Hepatocyte (in vitro differentiated cells): ENCODE data around the gene GFY. TPM values are rescaled to one million over a fixed set of nuclear protein-coding genes. Genes with fewer than 3 reads are reported as not detected.

Experiments
- DNase-seq: peaks from one replicate; pipeline ENCODE4 v3.0.0-alpha.2; 2016; ENCODE audit warnings: low spot score
- H2AFZ ChIP-seq: fragments of 200-600 bp; sonication (generic); 2 replicates; pipeline ENCODE4 v1.6.0; 2016; ENCODE audit warnings: antibody characterized with exemption, mild to moderate bottlenecking
- H3K27ac ChIP-seq: fragments of 200-600 bp; sonication (generic); 2 replicates; pipeline ENCODE4 v1.5.1; 2016; ENCODE audit warnings: mild to moderate bottlenecking
- H3K27me3 ChIP-seq: fragments of 200-600 bp; sonication (generic); 2 replicates; pipeline ENCODE4 v1.6.1; 2016
- H3K36me3 ChIP-seq: fragments of 200-600 bp; sonication (generic); replicated peaks from 2 replicates; pipeline ENCODE4 v1.5.1; 2016; ENCODE audit warnings: low read depth; ENCODE audit not compliant: insufficient read depth
- H3K4me1 ChIP-seq: fragments of 200-600 bp; sonication (generic); 2 replicates; pipeline ENCODE4 v1.5.1; 2016; ENCODE audit warnings: mild to moderate bottlenecking, moderate library complexity; ENCODE audit not compliant: insufficient read depth
- H3K4me2 ChIP-seq: fragments of 200-600 bp; sonication (generic); 2 replicates; pipeline ENCODE4 v1.6.0; 2016
- H3K4me3 ChIP-seq: fragments of 200-600 bp; sonication (generic); 2 replicates; pipeline ENCODE4 v1.5.1; 2016; ENCODE audit warnings: mild to moderate bottlenecking
- H3K79me2 ChIP-seq: fragments of 200-600 bp; sonication (generic); 2 replicates; pipeline ENCODE4 v1.6.0; 2017; ENCODE audit warnings: mild to moderate bottlenecking
- H3K9me2 ChIP-seq: fragments of 200-600 bp; sonication (generic); replicated peaks from 2 replicates; pipeline ENCODE4 v1.6.0; 2017; ENCODE audit warnings: mild to moderate bottlenecking; ENCODE audit not compliant: insufficient read depth
- H3K9me3 ChIP-seq: fragments of 200-600 bp; sonication (generic); 2 replicates; pipeline ENCODE4 v1.5.1; 2016; ENCODE audit warnings: low read depth, mild to moderate bottlenecking
- H4K20me1 ChIP-seq: fragments of 200-600 bp; sonication (generic); 2 replicates; pipeline ENCODE4 v1.6.0; 2016; ENCODE audit warnings: mild to moderate bottlenecking; ENCODE audit not compliant: insufficient read depth, poor library complexity, severe bottlenecking
- EZH2 ChIP-seq: fragments of 200-600 bp; sonication (generic); IDR thresholded peaks from 2 replicates; pipeline ENCODE4 v1.6.1; 2016; ENCODE audit warnings: antibody characterized with exemption, mild to moderate bottlenecking, borderline replicate concordance
- EZH2phosphoT487 ChIP-seq: fragments of 200-600 bp; sonication (generic); IDR thresholded peaks from one replicate; pipeline ENCODE4 v1.6.1; 2018; ENCODE audit warnings: antibody characterized with exemption, mild to moderate bottlenecking, low read depth, moderate library complexity; ENCODE audit not compliant: unreplicated experiment, severe bottlenecking
- WGBS: methylation state at CpG from one replicate; pipeline ENCODE4 v1.1.6; 2016; ENCODE audit warnings: low lambda C conversion rate; ENCODE audit errors: missing lambda C conversion rate; 5-methylcytosine and 5-hydroxymethylcytosine counted together
- polyA plus RNA-seq: library from polyadenylated mRNA; unstranded; fragments of >200 nt; fragmentation: Nextera tagmentation; extraction: Ambion mirVana; gene quantifications from 2 replicates; pipeline ENCODE4 v1.2.1, GENCODE V29; 2016
- total RNA-seq: library from RNA; depleted of rRNA; stranded (reverse); fragments of >200 nt; gene quantifications from 2 replicates; pipeline ENCODE4 v1.2.3, GENCODE V29; 2014
- TF ChIP-seq, protein P1 (sequence below): fragments of 200-600 bp; sonication (generic); IDR thresholded peaks from 2 replicates; pipeline ENCODE4 v1.5.1; 2016; ENCODE audit warnings: antibody characterized with exemption, mild to moderate bottlenecking; ENCODE audit not compliant: poor library complexity

GFY gene
- total and polyA plus RNA-seq, 2 experiments from 2014 or later, result not detected

DNA sequence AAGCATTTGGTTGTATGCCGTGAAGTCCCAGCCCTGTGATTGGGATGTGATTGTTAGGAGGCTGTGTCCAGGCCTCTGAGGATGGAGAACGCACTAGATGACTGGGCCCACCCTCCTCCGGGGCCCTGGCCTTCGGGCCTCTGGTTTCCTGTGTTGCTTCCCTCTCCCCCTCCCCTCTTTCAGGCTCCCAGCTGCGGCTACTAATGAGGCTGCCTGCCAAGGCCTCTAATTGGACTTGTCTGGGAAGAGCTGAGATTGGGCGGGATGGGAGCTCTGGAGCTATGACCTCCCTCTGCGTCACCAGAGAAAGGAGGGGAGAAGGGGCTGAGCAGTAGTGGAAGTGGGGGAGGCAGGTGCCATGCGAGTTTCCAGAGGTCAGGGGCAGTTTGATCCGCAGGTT lies 11.8 kb upstream of the GFY start:
- Histone ChIP-seq H2AFZ (no peak overlapping the region), H3K9me2 (no peaks in the 10 kb centered on the region), H3K27ac (no peak overlapping the region), H3K27me3 (peaks cover 20% of the 10 kb centered on the region), H3K79me2 (no peaks in the 10 kb centered on the region), H3K4me2 (no peak overlapping the region), H3K4me1 (no peaks in the 10 kb centered on the region), H4K20me1 (no peaks in the 10 kb centered on the region), H3K4me3 (no peak overlapping the region), H3K9me3 (no peaks in the 10 kb centered on the region), H3K36me3 (no peaks in the 10 kb centered on the region)
- 52% methylated on average over 9 of the region's 9 CpGs for WGBS
- no peak for DNase-seq
- TF ChIP-seq EZH2phosphoT487 (no peak), EZH2 (no peak)
- TF ChIP-seq, protein P1, sequence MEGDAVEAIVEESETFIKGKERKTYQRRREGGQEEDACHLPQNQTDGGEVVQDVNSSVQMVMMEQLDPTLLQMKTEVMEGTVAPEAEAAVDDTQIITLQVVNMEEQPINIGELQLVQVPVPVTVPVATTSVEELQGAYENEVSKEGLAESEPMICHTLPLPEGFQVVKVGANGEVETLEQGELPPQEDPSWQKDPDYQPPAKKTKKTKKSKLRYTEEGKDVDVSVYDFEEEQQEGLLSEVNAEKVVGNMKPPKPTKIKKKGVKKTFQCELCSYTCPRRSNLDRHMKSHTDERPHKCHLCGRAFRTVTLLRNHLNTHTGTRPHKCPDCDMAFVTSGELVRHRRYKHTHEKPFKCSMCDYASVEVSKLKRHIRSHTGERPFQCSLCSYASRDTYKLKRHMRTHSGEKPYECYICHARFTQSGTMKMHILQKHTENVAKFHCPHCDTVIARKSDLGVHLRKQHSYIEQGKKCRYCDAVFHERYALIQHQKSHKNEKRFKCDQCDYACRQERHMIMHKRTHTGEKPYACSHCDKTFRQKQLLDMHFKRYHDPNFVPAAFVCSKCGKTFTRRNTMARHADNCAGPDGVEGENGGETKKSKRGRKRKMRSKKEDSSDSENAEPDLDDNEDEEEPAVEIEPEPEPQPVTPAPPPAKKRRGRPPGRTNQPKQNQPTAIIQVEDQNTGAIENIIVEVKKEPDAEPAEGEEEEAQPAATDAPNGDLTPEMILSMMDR, result no peak

GRCh38 chr19:49414256-49414655 lies 10.9 kb upstream of the GFY start:
- H3K9me3 ChIP-seq, result no peaks in the 10 kb centered on the region
- no peaks in the 10 kb centered on the region for H3K9me2 ChIP-seq
- 87% methylated on average over 3 of the region's 3 CpGs for WGBS
- H3K27ac ChIP-seq, result no peak overlapping the region
- H3K79me2 ChIP-seq, result no peaks in the 10 kb centered on the region
- H3K4me1 ChIP-seq, result no peaks in the 10 kb centered on the region
- DNase-seq, result no peak
- no peak for TF ChIP-seq EZH2
- no peak for TF ChIP-seq EZH2phosphoT487
- TF ChIP-seq, protein P1, result no peak
- peaks cover 29% of the 10 kb centered on the region for H3K27me3 ChIP-seq
- H3K36me3 ChIP-seq, result no peaks in the 10 kb centered on the region
- H3K4me3 ChIP-seq, result no peak overlapping the region
- H2AFZ ChIP-seq, result no peak overlapping the region
- no peak overlapping the region for H3K4me2 ChIP-seq
- H4K20me1 ChIP-seq, result no peaks in the 10 kb centered on the region

DNA sequence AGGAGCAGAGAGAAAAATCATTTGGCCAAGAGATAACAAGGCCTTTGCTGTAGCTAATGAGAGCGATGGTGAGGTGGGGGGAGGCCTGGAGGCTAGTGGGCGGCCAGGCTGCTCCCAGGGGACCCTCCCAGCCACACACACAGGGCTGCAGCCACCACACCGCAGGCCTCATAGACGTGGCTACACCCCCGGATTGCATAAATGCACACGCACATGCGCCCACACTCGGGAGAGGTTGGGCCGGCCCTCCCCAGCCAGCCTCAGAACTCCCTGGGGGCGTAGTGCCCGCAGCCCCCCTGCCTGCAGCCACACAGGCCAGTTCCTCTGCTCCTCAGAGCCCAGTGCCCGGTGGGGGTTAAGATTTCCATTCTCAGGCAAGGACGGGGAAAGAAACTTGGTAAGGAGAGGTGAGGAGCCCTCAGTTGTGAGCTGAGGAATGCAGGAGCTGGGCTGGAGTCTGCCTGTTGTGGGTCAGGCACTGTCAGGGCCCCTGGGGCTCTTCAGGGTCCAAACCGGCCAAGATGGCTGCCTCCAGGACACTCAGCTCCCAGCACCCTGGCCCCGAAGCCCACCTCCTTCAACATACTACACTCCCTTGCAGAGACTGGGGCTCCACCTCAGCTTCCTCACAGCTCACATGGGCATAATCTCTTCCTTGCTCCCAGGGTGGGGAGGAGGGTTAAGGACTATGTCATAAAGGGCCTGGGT lies 9.9 kb upstream of the GFY start:
- DNase-seq, result no peak
- H3K36me3 ChIP-seq, result no peaks in the 10 kb centered on the region
- TF ChIP-seq EZH2 (no peak), EZH2phosphoT487 (no peak)
- TF ChIP-seq, protein P1, result no peak
- no peaks in the 10 kb centered on the region for H3K4me1 ChIP-seq
- H3K79me2 ChIP-seq, result no peaks in the 10 kb centered on the region
- 75% methylated on average over 15 of the region's 15 CpGs for WGBS
- no peaks in the 10 kb centered on the region for H3K9me2 ChIP-seq
- H3K9me3 ChIP-seq, result no peaks in the 10 kb centered on the region
- no peak overlapping the region for H3K27ac ChIP-seq
- no peak overlapping the region for H3K4me3 ChIP-seq
- H4K20me1 ChIP-seq, result no peaks in the 10 kb centered on the region
- H2AFZ ChIP-seq, result no peak overlapping the region
- H3K27me3 ChIP-seq, result peaks cover 39% of the 10 kb centered on the region
- no peak overlapping the region for H3K4me2 ChIP-seq
